NCI-H748 treated with DMSO at 0.1 percent for 48 hours (cell line): ENCODE results near the gene TFF1.
"Not testable (repeated sequence)": the region's sequence is repeated elsewhere in the genome, so short reads cannot be mapped to it uniquely, and the experiment has no call there.

Source experiments
- DNase-seq: peaks from one replicate; lab custom pipeline; 2025; lab: John Stamatoyannopoulos, UW

TFF1 gene

GRCh38 chr21:42366292-42367010 is at the start of gene TFF1:
TFF1 (minus strand) TSS chr21:42366535; CDS start chr21:42366495, 40 bp downstream.
- no peak for DNase-seq

GRCh38 chr21:42414928-42415769 is 48.8 kb upstream of the TFF1 start:
- no peak for DNase-seq

- no peak for DNase-seq
Measured at GRCh38 chr21:42414553-42414927, 48.2 kb upstream of the TFF1 start.

- DNase-seq: no peak
Measured at GRCh38 chr21:42414066-42414465, 47.7 kb upstream of the TFF1 start.

- no peak for DNase-seq
Measured at GRCh38 chr21:42413500-42413899, 47.2 kb upstream of the TFF1 start.

- no peak for DNase-seq
Measured at GRCh38 chr21:42413093-42413492, 46.8 kb upstream of the TFF1 start.

- DNase-seq: no peak
Measured at GRCh38 chr21:42412636-42412933, 46.2 kb upstream of the TFF1 start.

- no peak for DNase-seq
Measured at GRCh38 chr21:42411891-42412635, 45.7 kb upstream of the TFF1 start.

GRCh38 chr21:42411197-42411869 is 45.0 kb upstream of the TFF1 start:
- DNase-seq: no peak

- no peak for DNase-seq
Measured at GRCh38 chr21:42409366-42409765, 43.0 kb upstream of the TFF1 start.

GRCh38 chr21:42408718-42409117 is 42.4 kb upstream of the TFF1 start:
- DNase-seq: not testable (repeated sequence)

- DNase-seq: no peak
Measured at GRCh38 chr21:42407476-42407875, 41.1 kb upstream of the TFF1 start.

- DNase-seq: no peak
Measured at GRCh38 chr21:42406866-42407265, 40.5 kb upstream of the TFF1 start.

GRCh38 chr21:42406201-42406621 is 39.9 kb upstream of the TFF1 start:
- DNase-seq: no peak

GRCh38 chr21:42405064-42406013 is 39.0 kb upstream of the TFF1 start:
- no peak for DNase-seq

GRCh38 chr21:42404539-42404938 is 38.2 kb upstream of the TFF1 start:
- DNase-seq: no peak

GRCh38 chr21:42403611-42404231 is 37.4 kb upstream of the TFF1 start, which contains the start of gene UBASH3A:
UBASH3A (plus strand) TSS chr21:42403902; CDS start chr21:42403946, 44 bp downstream.
- no peak for DNase-seq

GRCh38 chr21:42401820-42402251 is 35.5 kb upstream of the TFF1 start:
- no peak for DNase-seq

GRCh38 chr21:42401154-42401553 is 34.8 kb upstream of the TFF1 start:
- DNase-seq: no peak

GRCh38 chr21:42400525-42400924 is 34.2 kb upstream of the TFF1 start:
- DNase-seq: no peak
